GM12875 (cell line): ENCODE results near the gene ZNF787.
"Not testable (repeated sequence)": the region's sequence is repeated elsewhere in the genome, so short reads cannot be mapped to it uniquely, and the experiment has no call there.

Experiments used
- H3K4me3 ChIP-seq: one replicate; pipeline ENCODE4 v1.5.1; 2011; ENCODE audit warnings: low read depth, low read length, control low read depth
- CTCF ChIP-seq: IDR thresholded peaks from 2 replicates; pipeline ENCODE4 v1.5.1; 2011; ENCODE audit warnings: low read depth, mild to moderate bottlenecking, control low read depth, inconsistent platforms, low read length, moderate library complexity, borderline replicate concordance; ENCODE audit not compliant: insufficient read depth

Gene ZNF787

GRCh38 chr19:56106397-56106849, 14.7 kb downstream of the ZNF787 start:
- no peak for TF ChIP-seq CTCF
- no peak overlapping the region for H3K4me3 ChIP-seq

GRCh38 chr19:56105831-56106396, 15.2 kb downstream of the ZNF787 start:
- not testable (repeated sequence) for H3K4me3 ChIP-seq

GRCh38 chr19:56105090-56105701, 15.9 kb downstream of the ZNF787 start:
- no peak overlapping the region for H3K4me3 ChIP-seq
- TF ChIP-seq CTCF = peak; percentile 52; the same call in 1 of the 2 replicates

GRCh38 chr19:56104423-56104822, 16.7 kb downstream of the ZNF787 start:
- no peak overlapping the region for H3K4me3 ChIP-seq
- no peak for TF ChIP-seq CTCF

GRCh38 chr19:56103027-56103614, 18.0 kb downstream of the ZNF787 start:
- no peak for TF ChIP-seq CTCF
- no peak overlapping the region for H3K4me3 ChIP-seq

GRCh38 chr19:56101746-56102535, 19.2 kb downstream of the ZNF787 start:
- TF ChIP-seq CTCF = no peak
- H3K4me3 ChIP-seq = no peak overlapping the region

GRCh38 chr19:56101095-56101494, 20.0 kb downstream of the ZNF787 start:
- no peak overlapping the region for H3K4me3 ChIP-seq
- TF ChIP-seq CTCF = no peak
